Activated CD4-positive, alpha-beta T cell treated with anti-CD3 and anti-CD28 coated beads, Interleukin-2, amount 50 U/mL, for 48 hours (primary cell): ENCODE data around the gene LIFR.
"Not testable (repeated sequence)": the region's sequence is repeated elsewhere in the genome, so short reads cannot be mapped to it uniquely, and the experiment has no call there.

Source experiments
- DNase-seq, 2 experiments: peaks; one replicate each; pipeline ENCODE4 v3.0.0-alpha.2; 2020

Gene LIFR, protein sequence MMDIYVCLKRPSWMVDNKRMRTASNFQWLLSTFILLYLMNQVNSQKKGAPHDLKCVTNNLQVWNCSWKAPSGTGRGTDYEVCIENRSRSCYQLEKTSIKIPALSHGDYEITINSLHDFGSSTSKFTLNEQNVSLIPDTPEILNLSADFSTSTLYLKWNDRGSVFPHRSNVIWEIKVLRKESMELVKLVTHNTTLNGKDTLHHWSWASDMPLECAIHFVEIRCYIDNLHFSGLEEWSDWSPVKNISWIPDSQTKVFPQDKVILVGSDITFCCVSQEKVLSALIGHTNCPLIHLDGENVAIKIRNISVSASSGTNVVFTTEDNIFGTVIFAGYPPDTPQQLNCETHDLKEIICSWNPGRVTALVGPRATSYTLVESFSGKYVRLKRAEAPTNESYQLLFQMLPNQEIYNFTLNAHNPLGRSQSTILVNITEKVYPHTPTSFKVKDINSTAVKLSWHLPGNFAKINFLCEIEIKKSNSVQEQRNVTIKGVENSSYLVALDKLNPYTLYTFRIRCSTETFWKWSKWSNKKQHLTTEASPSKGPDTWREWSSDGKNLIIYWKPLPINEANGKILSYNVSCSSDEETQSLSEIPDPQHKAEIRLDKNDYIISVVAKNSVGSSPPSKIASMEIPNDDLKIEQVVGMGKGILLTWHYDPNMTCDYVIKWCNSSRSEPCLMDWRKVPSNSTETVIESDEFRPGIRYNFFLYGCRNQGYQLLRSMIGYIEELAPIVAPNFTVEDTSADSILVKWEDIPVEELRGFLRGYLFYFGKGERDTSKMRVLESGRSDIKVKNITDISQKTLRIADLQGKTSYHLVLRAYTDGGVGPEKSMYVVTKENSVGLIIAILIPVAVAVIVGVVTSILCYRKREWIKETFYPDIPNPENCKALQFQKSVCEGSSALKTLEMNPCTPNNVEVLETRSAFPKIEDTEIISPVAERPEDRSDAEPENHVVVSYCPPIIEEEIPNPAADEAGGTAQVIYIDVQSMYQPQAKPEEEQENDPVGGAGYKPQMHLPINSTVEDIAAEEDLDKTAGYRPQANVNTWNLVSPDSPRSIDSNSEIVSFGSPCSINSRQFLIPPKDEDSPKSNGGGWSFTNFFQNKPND

DNA sequence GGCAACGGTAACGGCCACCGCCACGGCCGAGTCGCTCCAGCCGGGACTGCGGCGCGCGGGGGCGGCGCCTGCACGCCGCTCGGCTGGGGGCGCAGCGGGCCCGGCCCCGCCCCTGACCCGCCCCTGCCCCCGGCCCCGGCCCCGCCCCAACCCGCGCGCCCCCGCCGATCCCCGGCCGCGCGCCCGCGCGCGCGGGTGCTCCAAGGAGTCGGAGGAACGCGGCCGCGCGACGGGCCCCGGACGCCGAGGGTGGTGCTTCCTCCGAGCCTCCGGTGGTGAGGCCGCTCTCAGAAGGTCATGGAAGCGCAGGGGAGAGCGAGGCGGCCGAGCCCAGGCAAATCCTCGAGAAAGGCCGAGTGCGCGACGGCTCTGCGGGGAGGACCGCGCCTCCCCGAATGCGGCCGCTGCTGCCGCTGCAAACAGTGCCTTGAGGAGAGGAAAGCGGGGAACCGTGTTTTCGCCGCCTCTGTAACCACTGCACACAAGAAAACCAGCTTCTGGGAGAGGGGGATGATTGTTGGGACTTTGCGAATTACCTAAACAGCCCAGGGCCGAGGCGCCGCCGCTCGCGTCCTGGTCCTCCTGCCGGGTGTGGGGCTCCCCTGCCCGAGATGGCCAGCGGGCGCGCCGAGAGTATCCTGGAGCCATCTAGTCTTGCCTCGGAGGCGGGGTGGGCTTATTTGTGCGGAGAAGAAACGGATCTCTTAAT, at the start of gene LIFR:
LIFR (minus strand) TSS at position 48 of the 709 bp plus-strand sequence. CDS start 25,999 bp downstream, outside the sequence.
- DNase-seq: peak; percentile 61 to 69

DNA sequence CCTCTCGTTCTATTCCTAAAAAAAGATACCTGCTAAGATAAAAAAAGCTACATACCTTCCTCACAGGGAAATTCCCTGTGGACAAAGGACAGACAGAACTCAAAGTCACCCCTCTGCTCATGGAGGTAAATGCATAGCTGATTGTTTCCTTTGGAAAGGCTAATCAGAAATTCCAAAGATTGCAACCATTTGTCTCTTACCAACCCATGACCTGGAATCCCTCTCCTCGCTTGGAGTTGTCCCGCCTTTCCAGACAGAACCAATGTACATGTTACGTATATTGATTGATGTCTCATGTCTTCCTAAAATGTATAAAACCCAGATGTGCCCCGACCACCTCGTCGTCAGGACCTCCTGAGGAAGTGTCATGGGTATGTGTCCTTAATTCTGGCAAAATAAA, 49.2 kb upstream of the LIFR start:
- no peak for DNase-seq

DNA sequence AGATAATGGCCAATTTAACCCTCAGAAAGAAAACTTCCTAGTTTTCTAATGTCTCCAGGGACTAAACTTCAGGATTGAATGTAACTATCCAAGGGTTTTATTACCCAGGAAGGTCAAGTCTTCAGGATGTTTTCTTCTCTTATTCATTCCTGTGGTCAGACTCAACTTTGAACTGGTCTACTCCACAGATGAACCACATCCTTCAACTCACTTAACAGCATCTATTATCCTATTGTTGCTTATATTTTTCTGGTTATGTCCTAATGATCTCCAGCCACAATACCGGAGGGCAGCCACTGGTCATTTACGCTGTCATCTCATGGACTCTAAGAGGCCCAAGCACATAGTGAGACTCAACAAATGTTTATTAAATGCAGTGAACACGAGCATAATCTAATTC, 47.2 kb upstream of the LIFR start:
- DNase-seq: no peak

DNA sequence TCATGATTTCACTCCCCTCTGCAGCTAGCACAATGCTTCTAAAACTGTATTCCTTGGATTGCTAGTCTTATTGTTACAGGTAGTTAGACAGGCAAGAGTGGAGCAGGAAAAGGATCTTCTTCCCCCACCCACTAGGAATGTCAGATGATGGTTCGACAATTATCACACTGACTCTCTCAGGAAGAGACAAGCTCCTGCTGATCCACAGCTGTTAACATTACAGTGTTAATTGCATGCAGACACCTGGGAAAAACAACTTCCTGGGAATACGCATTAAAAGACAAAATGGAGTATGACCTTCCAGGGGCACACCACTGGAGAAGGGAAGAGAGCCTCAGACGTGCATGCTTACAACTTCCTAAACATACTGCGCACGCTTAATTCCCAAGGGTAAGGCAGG, 46.2 kb upstream of the LIFR start:
- DNase-seq: no peak

DNA sequence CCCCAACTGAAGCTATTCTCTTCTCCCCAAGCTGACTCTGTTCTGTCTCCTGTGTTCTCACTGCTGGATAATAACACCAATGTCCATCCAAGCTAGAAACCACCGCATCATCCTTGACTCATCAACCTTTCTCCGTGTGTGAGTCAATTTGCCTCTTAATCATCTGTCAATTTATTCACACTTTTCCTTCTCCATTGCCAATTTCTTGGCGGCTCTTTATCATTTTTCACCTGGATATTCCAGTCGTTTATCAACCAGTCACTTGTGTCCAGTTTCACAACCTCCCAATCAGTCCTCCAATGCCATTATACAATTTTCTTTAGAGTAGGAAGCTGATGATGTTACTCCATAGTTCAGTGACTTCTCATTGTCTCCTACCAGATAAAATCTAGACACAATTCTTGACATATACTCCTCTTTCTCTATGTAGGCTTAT, 45.4 kb upstream of the LIFR start:
- no peak for DNase-seq

DNA sequence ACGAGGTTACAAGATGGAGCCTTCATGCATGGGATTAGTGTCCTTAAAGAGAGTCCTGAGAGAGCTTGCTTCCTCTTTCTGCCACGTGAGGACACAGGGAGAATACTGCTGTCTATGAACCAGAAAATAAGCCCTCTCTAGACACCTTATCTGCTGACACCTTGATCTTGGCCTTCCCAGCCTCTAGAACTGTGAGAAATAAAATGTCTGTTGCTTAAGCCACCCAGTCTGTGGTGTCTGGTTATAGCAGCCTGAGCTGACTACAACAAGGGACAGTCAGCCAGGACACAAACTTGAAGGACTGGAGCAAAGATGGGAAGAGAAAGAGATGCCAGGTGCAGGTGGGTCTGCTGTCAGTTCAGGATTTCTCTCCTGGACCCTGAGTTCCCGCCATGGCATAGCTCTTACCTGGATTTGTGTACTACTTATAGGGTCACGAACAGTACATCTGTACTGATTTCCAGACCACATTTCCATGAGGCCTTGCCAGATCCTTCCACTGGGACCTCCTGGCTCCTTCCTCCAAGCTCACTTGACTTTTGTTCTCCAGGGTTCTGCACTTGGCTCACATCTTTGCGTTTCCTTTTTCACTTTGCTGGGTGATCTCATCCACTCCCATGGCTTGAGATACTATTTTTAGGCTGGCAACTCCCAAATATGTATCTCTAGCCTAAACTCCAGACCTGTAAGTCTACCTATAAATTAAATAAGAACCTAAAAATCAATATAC, 44.9 kb upstream of the LIFR start:
- no peak for DNase-seq

DNA sequence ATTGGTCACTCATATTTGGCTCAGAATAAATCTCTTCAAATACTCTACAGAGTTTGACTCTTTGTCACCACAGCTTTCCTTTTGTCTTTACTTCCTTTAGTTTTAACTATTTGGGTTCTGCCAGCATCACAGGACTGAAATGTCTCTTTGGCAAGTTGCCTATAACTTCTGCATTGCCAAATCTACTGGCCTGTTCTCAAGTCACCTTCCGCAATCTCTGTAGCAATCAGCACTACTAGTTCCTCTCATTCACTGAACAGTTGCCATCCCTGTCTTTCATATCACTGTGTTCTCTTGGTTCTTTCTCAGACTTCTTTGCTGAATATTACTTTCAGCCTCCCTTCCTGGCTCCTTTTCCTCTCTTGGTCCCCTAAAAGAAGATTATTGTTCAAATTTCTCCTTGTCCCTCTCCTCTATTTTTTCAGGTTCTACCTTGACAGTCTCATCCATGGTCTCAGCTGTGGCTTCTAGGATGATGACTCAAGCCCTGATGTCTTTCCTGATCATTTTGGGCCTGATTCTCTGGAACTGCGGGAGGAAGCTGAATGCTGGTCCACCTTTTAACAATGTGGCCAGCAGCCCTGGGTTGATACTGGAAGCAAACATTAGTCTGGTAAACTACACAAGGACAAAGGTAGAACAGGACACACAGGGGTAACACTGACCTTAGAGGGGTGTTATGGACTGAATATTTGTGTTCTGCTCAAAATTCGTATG, 44.0 kb upstream of the LIFR start:
- no peak for DNase-seq

DNA sequence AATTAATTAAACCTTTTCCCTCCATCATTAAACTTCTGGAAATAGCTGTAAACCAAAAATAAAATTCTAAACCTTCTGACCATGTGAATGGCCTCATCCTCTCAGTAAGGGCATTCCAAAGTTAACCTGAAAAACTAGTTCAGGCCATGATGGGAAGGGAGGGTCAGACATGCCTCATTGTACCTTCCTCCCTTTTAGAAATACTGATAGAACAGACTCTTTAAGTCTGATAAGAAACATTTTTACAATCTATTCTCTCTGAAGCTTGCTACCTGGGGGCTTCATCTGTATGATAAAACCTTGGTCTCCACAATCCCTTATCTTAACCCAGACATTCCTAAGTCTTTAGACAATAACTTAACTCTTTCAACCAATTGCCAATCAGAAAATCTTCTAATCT, 43.3 kb upstream of the LIFR start:
- not testable (repeated sequence) for DNase-seq

DNA sequence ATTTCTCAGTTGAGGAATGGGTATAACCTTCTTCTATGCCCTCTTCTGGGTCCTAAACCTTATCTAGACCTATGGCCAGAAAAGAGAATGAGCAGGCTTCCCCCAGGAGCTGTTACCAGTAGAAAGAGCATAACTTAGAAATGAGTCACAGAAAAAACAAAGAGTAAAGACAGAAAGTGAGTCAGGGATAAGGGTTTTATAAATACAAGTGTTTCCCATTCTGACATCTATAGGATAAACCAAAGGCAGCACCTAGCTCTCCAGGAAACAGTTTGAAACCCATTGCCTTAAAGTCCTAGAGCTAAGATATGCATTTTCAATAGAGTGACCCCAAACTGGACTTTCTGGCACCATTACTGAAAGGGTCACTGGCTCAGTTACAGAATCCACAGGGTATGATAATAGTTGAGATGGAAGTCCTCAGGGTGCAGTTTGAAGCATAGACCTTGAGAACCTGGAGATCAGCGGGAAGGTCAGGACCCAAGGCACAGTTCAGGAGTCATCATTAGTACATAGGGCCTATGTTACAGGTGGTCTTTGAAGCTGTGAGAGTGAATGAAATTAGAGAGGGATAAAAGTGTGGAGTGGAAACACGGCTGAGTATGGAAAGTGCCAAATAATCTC, 42.7 kb upstream of the LIFR start:
- DNase-seq: no peak

DNA sequence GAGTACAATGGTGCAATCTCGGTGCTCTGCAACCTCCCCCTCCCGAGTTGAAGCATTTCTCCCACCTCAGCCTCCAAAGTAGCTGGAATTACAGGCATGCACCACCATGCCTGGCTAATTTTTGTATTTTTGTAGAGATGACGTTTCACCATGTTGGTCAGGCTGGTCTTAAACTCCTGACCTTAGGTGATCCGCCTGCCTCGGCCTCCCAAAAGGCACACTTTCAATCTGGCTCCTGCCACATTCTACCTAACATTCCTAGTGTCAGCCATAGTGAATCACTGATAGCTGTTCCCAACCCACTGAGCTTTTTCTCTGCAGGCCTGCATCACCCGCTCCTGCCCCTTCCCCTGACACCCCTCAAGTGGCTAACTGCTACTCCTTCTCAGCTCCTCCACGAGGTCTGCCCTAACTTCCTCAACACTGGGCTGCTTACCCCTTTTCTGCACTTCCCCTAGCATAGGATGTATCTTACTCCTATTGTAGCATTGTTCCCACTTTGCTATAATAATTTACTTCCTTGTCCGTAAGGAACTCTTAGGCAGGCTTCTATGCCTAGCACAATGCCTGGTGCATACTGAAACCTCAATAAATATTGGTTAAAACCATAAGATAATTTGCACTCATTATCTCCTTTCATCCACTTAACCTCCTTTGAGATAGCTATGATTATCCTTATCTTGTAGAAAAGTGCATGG, 42.0 kb upstream of the LIFR start:
- no peak for DNase-seq

DNA sequence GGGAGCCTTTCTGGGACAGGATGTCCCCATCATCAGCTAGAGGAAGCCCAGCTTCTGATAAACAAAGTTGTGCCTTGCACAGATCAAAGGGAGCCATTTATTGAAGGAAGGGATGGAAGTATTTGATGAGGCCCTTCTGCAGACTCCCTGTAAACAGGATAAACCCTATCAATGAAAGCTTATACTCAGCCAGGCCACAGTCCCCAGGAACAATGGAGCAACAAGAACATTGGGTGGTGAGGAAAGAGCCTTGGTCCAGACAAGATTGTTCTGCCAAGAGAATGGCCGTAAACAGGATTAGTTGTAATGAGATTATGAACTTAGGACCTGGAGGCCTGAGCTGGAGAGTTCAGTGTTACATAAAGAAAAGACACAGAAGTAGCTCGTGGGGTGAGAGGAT, 40.5 kb upstream of the LIFR start:
- no peak for DNase-seq

DNA sequence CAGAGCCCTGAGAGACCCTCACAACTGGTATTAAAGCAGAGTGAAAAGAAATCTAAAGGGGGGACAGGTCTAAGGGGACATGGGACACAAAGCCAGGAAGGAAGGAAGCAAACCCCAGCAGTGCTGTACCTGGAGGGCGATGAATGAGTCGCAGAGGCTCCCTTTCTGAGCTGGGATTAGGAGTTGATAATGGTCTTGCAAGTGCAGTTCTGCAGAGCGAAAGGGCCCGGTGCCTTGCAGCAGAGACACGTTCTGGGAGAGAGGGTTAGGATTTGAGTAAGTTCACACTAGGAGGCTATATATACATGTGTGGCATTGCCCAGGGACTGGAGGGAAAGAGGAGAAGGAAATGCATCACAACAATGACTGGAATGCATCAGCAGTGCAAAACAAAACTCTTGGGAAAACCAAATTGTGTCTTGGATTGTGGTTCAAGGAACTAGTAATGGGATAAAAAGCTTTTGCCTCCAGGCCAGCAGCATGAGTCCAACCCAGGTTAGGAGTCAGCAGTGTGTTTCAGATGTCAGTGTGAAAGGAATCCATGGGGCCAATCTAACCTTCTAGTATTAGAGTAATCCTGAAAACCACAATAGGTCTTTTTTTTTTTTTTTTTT, 38.8 kb upstream of the LIFR start:
- no peak for DNase-seq

DNA sequence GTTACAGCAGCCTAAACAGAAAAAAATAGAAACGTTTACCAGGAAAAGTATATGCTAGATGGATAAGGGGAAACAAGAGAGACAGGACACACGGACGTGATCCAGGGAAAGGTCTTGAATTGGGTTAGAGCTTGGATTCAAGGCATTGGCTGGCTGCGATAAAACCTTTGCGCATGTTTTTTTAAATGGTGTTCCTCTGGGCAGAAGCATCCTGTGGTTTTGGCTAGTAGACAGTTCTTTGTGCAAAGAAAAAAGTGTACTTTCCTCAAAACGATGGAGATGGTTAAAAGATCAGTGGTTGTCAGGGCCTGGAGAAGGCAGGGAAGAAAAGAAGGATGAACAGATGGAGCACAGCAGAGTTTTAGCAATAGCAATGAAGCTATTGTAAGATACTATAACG, 37.5 kb upstream of the LIFR start:
- no peak for DNase-seq

DNA sequence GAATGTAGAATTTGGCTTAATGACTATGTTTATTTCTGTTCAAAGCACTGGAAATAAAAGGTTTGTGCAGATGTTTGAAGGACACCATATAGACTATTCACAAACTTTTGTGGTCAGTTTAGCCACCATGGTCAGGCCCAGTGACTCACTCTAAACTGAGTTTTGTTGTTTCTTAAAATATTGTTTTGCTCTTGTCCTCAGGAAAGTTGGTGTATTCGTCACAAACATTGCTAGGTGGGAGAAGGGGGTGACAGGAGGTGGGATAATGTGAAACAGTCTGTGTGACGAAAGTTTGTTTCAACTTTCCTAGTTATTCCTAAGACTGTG, 35.0 kb upstream of the LIFR start:
- DNase-seq: no peak

DNA sequence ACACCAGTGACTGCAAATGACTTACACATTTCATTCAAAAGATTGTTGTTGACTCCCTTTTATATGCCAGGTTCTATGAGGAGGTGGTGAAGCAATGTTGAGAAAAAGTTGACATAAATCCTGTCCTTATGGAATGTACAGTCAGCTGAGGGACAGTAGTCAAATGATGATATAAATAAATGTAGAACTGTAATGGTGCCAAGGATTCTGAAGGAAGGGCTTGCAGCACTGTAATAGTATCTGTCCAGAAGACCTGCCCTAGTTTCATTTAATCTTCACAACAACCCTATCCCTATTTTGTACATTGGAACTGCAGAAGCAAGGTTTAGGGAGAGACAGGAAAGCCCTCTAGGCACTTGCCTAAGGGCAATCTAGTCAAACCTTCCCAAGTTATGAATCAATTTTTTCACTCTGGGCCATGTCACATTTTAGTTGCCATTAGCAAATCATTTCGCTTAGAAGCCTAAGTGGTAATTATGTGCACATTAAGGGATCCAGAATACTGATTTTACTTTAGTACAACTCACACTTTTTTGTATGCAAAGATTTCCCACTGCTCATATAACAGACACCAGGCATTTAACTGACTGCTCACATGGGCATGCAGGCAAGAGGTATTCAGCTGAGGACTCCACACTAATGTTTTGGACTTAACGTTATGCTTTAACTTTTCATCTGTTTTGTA, 34.5 kb upstream of the LIFR start:
- no peak for DNase-seq

DNA sequence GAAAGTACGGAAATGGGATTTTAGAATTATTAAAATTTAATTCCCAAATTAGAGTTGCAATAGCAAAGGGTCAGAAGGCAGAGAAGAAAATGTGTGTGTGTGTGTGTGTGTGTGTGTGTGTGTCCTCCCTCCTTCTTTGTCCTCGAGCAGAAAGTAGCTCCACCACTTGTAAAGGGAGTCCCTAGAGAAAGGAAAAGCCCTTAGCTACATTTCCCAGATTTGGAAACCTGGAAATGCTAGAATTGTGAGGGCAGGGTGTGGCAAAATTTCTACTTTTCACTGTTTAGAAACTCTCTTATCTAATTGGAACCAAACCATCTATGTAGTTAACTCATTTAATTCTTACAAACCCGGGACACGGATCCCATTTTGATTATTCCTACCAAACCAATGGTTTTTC, 33.2 kb upstream of the LIFR start:
- no peak for DNase-seq

DNA sequence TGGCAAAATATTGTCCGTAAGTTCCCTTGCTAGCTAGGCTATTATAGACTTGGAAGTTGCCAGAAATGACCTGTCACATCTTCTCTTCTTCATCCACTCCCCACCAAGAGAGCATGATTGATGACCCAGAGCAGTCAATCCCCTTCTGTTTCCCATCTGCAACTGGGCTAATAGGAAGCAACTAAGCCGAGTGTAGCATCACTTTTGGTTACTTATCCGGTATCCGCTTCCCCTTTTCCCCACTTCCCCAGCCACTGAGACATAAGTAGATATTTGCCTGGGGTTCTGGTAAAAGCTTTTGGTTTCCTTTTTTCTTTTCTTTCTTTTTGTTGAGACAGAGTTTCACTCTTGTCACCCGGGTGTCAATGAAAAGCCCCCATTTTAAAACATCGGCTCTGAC, 29.4 kb upstream of the LIFR start:
- DNase-seq: no peak

DNA sequence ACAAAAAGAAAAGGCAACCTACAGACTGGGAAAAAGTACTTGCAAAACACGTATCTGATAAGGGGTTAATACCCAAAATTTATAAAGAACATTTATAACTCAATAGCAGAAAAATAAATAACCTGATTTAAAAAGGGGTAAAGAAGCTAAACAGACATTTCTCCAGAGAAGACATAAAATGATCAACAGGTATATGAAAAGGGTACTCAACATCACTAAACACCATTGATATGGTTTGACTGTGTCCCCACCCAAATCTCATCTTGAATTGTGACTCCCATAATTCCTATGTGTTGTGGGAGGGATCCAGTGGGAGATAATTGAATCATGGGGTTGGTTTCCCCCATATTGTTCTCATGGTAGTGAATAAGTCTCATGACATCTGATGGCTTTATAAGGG, 27.1 kb upstream of the LIFR start:
- DNase-seq: no peak

DNA sequence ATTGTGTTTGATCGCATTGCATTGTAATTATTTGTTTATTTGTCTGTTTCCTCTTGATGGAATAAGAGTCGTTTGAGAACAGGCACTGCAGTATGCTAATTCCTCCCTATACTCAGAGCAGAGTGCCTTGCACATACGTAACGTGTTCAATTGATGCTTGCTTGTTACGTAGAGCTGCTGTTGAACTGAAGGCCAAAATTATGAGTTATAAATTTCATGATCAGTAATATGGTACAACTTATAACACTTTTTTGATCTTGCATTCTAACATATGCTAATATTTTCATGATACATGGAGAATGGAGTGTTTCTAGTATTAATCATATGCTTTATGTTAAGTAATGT, 26.5 kb upstream of the LIFR start:
- DNase-seq: no peak
